OCI-LY3 (cell line): Measurements from ENCODE around the gene ADGRV1.

Source experiments
- H2AFZ ChIP-seq: fragments of 200-600, 300-600 bp; shearing (Covaris generic); 2 replicates; pipeline ENCODE4 v1.6.0; 2014; ENCODE audit warnings: antibody characterized with exemption, low read depth, low read length
- H3K27ac ChIP-seq: fragments of 200-600, 300-600 bp; sonication (generic); 2 replicates; pipeline ENCODE4 v1.5.1; 2014; ENCODE audit warnings: mild to moderate bottlenecking, low read length, moderate library complexity, mixed read lengths
- H3K27me3 ChIP-seq: fragments of 200-600, 300-600 bp; sonication (generic); 2 replicates; pipeline ENCODE4 v1.6.1; 2014; ENCODE audit warnings: low read depth, low read length, mixed read lengths
- H3K36me3 ChIP-seq: fragments of 200-600, 300-600 bp; sonication (generic); replicated peaks from 2 replicates; pipeline ENCODE3; 2014; ENCODE audit warnings: low read depth, low read length, mixed read lengths
- H3K4me1 ChIP-seq: fragments of 300-600, 200-600 bp; sonication (generic); 2 replicates; pipeline ENCODE4 v1.6.1; 2014; ENCODE audit warnings: low read length, mixed read lengths
- H3K4me2 ChIP-seq: fragments of 200-600, 300-600 bp; sonication (generic); 2 replicates; pipeline ENCODE4 v1.6.1; 2014; ENCODE audit warnings: low read length, mixed read lengths
- H3K4me3 ChIP-seq: fragments of 300-600, 200-600 bp; sonication (generic); 2 replicates; pipeline ENCODE4 v1.5.1; 2014; ENCODE audit warnings: antibody characterized with exemption, mild to moderate bottlenecking, low read length, moderate library complexity
- H3K79me2 ChIP-seq: fragments of 300-600, 200-600 bp; shearing (Covaris generic); 2 replicates; pipeline ENCODE4 v1.6.1; 2014; ENCODE audit warnings: mild to moderate bottlenecking, low read length, mixed read lengths
- H3K9ac ChIP-seq: fragments of 300-600, 200-600 bp; shearing (Covaris generic); 2 replicates; pipeline ENCODE4 v1.6.0; 2014; ENCODE audit warnings: mild to moderate bottlenecking, low read length, moderate library complexity
- H3K9me3 ChIP-seq: fragments of 200-600, 300-600 bp; shearing (Covaris generic); 2 replicates; pipeline ENCODE4 v1.6.1; 2014; ENCODE audit warnings: low read length, mixed read lengths; ENCODE audit not compliant: insufficient read depth
- H4K20me1 ChIP-seq: fragments of 200-600, 300-600 bp; sonication (generic); 2 replicates; pipeline ENCODE4 v1.6.1; 2016; ENCODE audit warnings: low read length, mixed read lengths; ENCODE audit not compliant: insufficient read depth
- CTCF ChIP-seq: fragments of 200-600, 300-600 bp; sonication (generic); IDR thresholded peaks from 2 replicates; pipeline ENCODE4 v1.5.1; 2014; ENCODE audit warnings: antibody characterized with exemption, low read length, low read depth
- EZH2phosphoT487 ChIP-seq: fragments of 200-600 bp; shearing (Covaris generic); IDR thresholded peaks from 2 replicates; pipeline ENCODE4 v1.6.1; 2018; ENCODE audit warnings: antibody characterized with exemption, mixed run types, low read depth

ADGRV1 gene

DNA sequence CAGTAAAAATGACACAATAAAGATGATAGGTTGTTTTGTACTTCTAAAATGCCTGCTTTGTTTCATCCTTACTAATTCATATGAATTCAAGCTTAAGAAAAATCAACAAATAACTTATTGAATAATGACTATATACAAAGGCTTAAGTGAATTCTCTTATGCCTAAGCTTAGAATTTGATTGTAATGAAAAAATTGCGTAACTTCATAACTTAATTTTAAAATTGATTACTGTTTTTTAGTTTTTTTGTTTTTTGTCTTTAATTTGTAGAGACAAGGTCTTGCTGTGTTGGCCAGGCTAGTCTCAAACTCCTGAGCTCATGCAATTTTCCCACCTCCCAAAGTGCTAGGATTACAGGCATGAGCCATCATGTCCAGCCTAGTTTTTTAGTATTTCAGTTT lies 432.6 kb downstream of the ADGRV1 start:
- TF ChIP-seq EZH2phosphoT487 (no peak), CTCF (no peak)
- no peak overlapping the region for H3K27ac ChIP-seq
- H3K4me3 ChIP-seq = no peak overlapping the region
- H3K4me1 ChIP-seq = no peaks in the 10 kb centered on the region
- no peak overlapping the region for H2AFZ ChIP-seq
- H3K4me2 ChIP-seq = no peak overlapping the region
- H4K20me1 ChIP-seq = no peaks in the 10 kb centered on the region
- no peak overlapping the region for H3K9ac ChIP-seq
- no peaks in the 10 kb centered on the region for H3K9me3 ChIP-seq
- H3K27me3 ChIP-seq = no peaks in the 10 kb centered on the region
- no peaks in the 10 kb centered on the region for H3K79me2 ChIP-seq
- no peaks in the 10 kb centered on the region for H3K36me3 ChIP-seq

DNA sequence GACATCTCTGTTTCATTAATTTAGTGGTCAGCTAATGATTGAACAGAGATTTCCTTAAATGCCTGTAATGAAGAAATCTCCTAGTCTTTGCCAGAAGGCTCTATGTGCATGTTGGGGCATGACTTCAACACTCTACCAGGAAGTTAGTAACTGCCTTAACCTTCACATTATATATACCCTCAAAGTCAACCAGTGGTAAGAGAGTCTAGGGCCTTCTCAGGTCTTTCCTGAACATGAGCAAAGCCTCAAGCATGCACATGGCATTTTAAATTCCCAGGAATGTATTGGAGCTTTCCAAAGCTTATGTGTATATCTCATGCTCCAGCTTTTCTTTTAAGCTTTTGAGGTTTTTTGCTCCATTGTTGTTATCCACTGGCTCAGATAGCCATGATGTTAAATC lies 436.2 kb downstream of the ADGRV1 start:
- no peaks in the 10 kb centered on the region for H3K9me3 ChIP-seq
- H3K4me2 ChIP-seq = no peak overlapping the region
- H3K4me1 ChIP-seq = no peaks in the 10 kb centered on the region
- no peak overlapping the region for H3K27ac ChIP-seq
- H3K4me3 ChIP-seq = no peak overlapping the region
- TF ChIP-seq EZH2phosphoT487 = no peak
- TF ChIP-seq CTCF = no peak
- H3K36me3 ChIP-seq = no peaks in the 10 kb centered on the region
- no peak overlapping the region for H3K9ac ChIP-seq
- H3K79me2 ChIP-seq = no peaks in the 10 kb centered on the region
- no peak overlapping the region for H2AFZ ChIP-seq
- no peaks in the 10 kb centered on the region for H4K20me1 ChIP-seq
- no peaks in the 10 kb centered on the region for H3K27me3 ChIP-seq

GRCh38 chr5:90996089-90996488 lies 437.5 kb downstream of the ADGRV1 start:
- Histone ChIP-seq H3K9me3 (no peaks in the 10 kb centered on the region), H3K79me2 (no peaks in the 10 kb centered on the region), H4K20me1 (no peaks in the 10 kb centered on the region), H3K36me3 (no peaks in the 10 kb centered on the region), H3K9ac (no peak overlapping the region), H3K4me1 (no peaks in the 10 kb centered on the region), H3K27ac (no peak overlapping the region), H3K4me2 (no peak overlapping the region), H3K27me3 (no peaks in the 10 kb centered on the region), H2AFZ (no peak overlapping the region), H3K4me3 (no peak overlapping the region)
- TF ChIP-seq CTCF = no peak
- TF ChIP-seq EZH2phosphoT487 = no peak

GRCh38 chr5:90997082-90997481 lies 438.5 kb downstream of the ADGRV1 start:
- no peak overlapping the region for H3K4me3 ChIP-seq
- H4K20me1 ChIP-seq = no peaks in the 10 kb centered on the region
- no peak overlapping the region for H3K9ac ChIP-seq
- no peaks in the 10 kb centered on the region for H3K36me3 ChIP-seq
- no peaks in the 10 kb centered on the region for H3K27me3 ChIP-seq
- no peaks in the 10 kb centered on the region for H3K4me1 ChIP-seq
- H3K4me2 ChIP-seq = no peak overlapping the region
- no peak overlapping the region for H3K27ac ChIP-seq
- no peaks in the 10 kb centered on the region for H3K79me2 ChIP-seq
- no peak for TF ChIP-seq EZH2phosphoT487
- TF ChIP-seq CTCF = no peak
- H3K9me3 ChIP-seq = no peaks in the 10 kb centered on the region
- H2AFZ ChIP-seq = no peak overlapping the region
